ENCODE results near the gene GGN.

- TF ChIP-seq CTCF (IDR thresholded peaks at IDR 0.05 in 2 of 3, conservative IDR thresholded peaks at IDR 0.05 in 1 of 3; ENCODE audit: borderline replicate concordance in 1 of 3, insufficient read depth in 1 of 3, low read depth in 2 of 3, low read length in 2 of 3) = no peak
- no peak for TF ChIP-seq YY1 (IDR thresholded peaks at IDR 0.05; ENCODE audit: extremely low read depth, insufficient replicate concordance, low read depth, low read length)
- no peak for TF ChIP-seq RAD21 (IDR thresholded peaks at IDR 0.05; ENCODE audit: low read depth)
- no peak for TF ChIP-seq POLR2A (IDR thresholded peaks at IDR 0.05; ENCODE audit: borderline replicate concordance, extremely low read depth, insufficient read depth, insufficient read length)
- TF ChIP-seq CEBPB (IDR thresholded peaks at IDR 0.05; ENCODE audit: low read depth) = no peak
- TF ChIP-seq POLR2AphosphoS5 (IDR thresholded peaks at IDR 0.05; ENCODE audit: low read depth, low read length) = no peak
- TF ChIP-seq EZH2 (IDR thresholded peaks at IDR 0.05) = no peak
- no peak for TF ChIP-seq ZFX (IDR thresholded peaks at IDR 0.05)
- no peak for TF ChIP-seq SP1 (IDR thresholded peaks at IDR 0.05; ENCODE audit: low read depth)
- TF ChIP-seq EZH2phosphoT487 (IDR thresholded peaks at IDR 0.05; ENCODE audit: borderline replicate concordance) = no peak
- no peak for TF ChIP-seq ZNF274 (IDR thresholded peaks at IDR 0.05; ENCODE audit: low read depth, low read length)
Measured at GRCh38 chr19:38386300-38386970, 1.4 kb downstream of the GGN start.

Measured in HCT116 (cell line).